ENCODE data around the gene MTFR2. TPM values are rescaled to one million over a fixed set of nuclear protein-coding genes. Genes with fewer than 3 reads are reported as not detected.

Gene MTFR2
- total RNA-seq, 1 donor from 2014 or later, result 0.91 TPM

DNA sequence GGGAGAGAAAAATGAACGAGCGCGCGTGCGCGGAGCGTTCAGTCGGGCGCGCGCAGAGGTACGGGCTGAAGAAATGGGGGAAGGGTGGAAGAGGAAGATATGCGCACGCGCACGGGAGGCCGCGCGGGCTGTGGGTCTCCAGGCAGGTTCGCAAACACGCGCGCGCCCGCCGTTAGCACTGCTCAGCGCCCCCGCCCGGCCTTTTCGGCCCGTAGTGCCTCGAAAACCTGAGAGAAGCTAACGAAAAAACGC is 39.1 kb upstream of the MTFR2 start:
- H3K4me1 Mint-ChIP-seq (ENCODE audit: unreplicated experiment), result peaks cover 49% of the 10 kb centered on the region

DNA sequence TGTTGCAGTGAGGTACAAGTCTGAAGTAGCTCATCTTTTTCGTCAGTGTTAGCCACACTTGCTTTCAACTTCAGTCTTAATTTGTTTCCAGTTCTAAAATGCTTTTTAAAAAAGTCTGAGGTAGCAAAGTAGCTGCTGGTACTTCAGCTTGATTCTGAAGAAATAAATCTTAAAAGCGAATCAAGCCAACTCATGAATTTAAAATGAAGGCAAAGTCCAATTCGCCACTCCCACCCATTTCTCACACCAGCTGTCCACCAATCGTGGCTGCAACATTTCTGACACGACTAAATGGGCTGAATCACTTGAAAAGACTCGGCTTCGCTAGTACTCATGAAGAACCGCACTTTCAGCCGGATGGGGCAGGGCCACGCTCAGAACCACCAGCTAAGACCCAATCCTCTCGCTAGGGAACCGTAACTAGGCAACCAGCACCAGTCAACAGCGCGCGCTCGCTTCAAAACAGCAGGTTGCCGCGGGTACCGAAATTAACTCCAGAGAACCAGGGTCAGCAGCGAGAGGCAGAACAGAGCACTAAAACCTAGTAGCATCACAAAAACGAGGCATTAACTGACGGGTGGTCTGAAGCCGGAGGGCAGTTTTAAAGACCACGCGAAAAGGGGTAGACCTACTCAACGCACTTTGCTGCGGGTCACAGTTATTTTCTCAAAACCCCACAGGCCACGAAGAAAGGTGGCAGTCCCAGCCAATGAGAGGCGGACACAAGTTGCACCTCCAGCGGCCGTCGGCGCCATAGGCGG is 38.6 kb upstream of the MTFR2 start:
- no peaks in the 10 kb centered on the region for H3K36me3 Mint-ChIP-seq (ENCODE audit: unreplicated experiment)
- H3K9me3 Mint-ChIP-seq (ENCODE audit: unreplicated experiment), result no peaks in the 10 kb centered on the region
- peaks cover 51% of the 10 kb centered on the region for H3K4me1 Mint-ChIP-seq (ENCODE audit: unreplicated experiment)
- TF ChIP-seq, protein P1, sequence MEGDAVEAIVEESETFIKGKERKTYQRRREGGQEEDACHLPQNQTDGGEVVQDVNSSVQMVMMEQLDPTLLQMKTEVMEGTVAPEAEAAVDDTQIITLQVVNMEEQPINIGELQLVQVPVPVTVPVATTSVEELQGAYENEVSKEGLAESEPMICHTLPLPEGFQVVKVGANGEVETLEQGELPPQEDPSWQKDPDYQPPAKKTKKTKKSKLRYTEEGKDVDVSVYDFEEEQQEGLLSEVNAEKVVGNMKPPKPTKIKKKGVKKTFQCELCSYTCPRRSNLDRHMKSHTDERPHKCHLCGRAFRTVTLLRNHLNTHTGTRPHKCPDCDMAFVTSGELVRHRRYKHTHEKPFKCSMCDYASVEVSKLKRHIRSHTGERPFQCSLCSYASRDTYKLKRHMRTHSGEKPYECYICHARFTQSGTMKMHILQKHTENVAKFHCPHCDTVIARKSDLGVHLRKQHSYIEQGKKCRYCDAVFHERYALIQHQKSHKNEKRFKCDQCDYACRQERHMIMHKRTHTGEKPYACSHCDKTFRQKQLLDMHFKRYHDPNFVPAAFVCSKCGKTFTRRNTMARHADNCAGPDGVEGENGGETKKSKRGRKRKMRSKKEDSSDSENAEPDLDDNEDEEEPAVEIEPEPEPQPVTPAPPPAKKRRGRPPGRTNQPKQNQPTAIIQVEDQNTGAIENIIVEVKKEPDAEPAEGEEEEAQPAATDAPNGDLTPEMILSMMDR (IDR thresholded peaks at IDR 0.05), result no peak
- peak; percentile 91 for DNase-seq (ENCODE audit: extremely low spot score, unreplicated experiment)
- peak overlapping the region; percentile 98 for H3K4me3 Mint-ChIP-seq (ENCODE audit: unreplicated experiment)
- no peaks in the 10 kb centered on the region for H3K27me3 Mint-ChIP-seq (ENCODE audit: unreplicated experiment)
- peak overlapping the region; percentile 99 for H3K27ac Mint-ChIP-seq (ENCODE audit: unreplicated experiment)

More for the DNA sequence above, 39.1 kb upstream of the MTFR2 start:
- peak overlapping the region; percentile 98 for H3K4me3 Mint-ChIP-seq (ENCODE audit: unreplicated experiment)
- H3K27ac Mint-ChIP-seq (ENCODE audit: unreplicated experiment), result peak overlapping the region; percentile 99
- H3K9me3 Mint-ChIP-seq (ENCODE audit: unreplicated experiment), result no peaks in the 10 kb centered on the region
- H3K36me3 Mint-ChIP-seq (ENCODE audit: unreplicated experiment), result no peaks in the 10 kb centered on the region
- TF ChIP-seq, protein P1 (IDR thresholded peaks at IDR 0.05), result no peak
- peaks cover 4% of the 10 kb centered on the region for H3K27me3 Mint-ChIP-seq (ENCODE audit: unreplicated experiment)
- peak; percentile 98 for DNase-seq (ENCODE audit: extremely low spot score, unreplicated experiment)

- Mint-ChIP-seq H3K27ac (ENCODE audit: unreplicated experiment) (peak overlapping the region; percentile 57), H3K4me1 (ENCODE audit: unreplicated experiment) (peaks cover 68% of the 10 kb centered on the region), H3K27me3 (ENCODE audit: unreplicated experiment) (no peaks in the 10 kb centered on the region), H3K9me3 (ENCODE audit: unreplicated experiment) (no peaks in the 10 kb centered on the region), H3K4me3 (ENCODE audit: unreplicated experiment) (no peak overlapping the region), H3K36me3 (ENCODE audit: unreplicated experiment) (peaks cover 11% of the 10 kb centered on the region)
- DNase-seq (ENCODE audit: extremely low spot score, unreplicated experiment), result no peak
- TF ChIP-seq, protein P1 (IDR thresholded peaks at IDR 0.05), result no peak
Observed at GRCh38 chr6:136284909-136285308, 34.8 kb upstream of the MTFR2 start.

DNA sequence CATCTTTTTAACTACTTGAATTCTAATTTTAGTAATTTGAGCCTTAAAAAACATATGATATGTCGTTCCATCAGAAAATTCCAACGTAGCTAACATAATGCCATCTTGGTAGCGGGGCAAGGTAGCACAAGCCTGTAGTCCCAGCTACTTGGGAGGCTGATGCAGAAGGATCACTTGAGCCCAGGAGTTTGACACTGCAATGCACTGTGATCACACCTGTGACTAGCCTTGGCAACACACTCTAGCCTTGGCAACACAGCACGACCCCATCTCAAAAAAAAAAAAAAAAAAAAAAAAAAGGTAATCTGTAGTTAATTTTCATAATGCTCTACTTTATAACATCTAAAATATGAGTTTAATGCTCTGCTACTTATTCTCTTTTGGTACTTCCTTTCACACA is 32.8 kb upstream of the MTFR2 start:
- TF ChIP-seq, protein P1 (IDR thresholded peaks at IDR 0.05), result no peak
- Mint-ChIP-seq H3K27ac (ENCODE audit: unreplicated experiment) (no peak overlapping the region), H3K36me3 (ENCODE audit: unreplicated experiment) (peaks cover 17% of the 10 kb centered on the region), H3K9me3 (ENCODE audit: unreplicated experiment) (no peaks in the 10 kb centered on the region), H3K27me3 (ENCODE audit: unreplicated experiment) (no peaks in the 10 kb centered on the region), H3K4me1 (ENCODE audit: unreplicated experiment) (peaks cover 61% of the 10 kb centered on the region), H3K4me3 (ENCODE audit: unreplicated experiment) (no peak overlapping the region)
- DNase-seq (ENCODE audit: extremely low spot score, unreplicated experiment), result no peak

DNA sequence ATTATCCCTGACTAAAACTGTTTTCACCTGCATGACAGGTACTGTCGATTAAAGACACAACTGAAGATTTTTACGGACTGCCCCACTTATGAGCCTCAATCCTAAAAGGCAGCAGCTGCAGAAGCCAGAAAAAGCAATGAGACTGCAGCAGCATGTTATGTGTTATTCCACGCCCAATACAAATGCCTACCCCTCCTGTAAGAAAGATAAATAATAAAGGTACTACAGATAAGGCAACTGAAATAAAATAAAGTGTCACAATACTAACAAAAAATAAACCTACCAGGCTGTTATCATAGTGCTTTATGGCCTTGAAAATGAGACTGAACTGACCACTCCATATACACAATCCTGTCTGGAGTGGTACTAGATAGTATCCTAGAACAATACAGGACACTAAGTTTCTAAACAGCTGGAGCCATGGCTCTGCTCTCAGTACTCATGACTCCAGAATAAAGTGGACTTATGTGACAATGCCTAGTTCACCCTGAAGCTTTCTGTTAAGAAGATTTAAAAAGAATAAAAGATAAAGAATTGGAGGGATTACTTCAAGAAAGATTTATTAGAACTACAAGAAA is 30.0 kb upstream of the MTFR2 start:
- Mint-ChIP-seq H3K36me3 (ENCODE audit: unreplicated experiment) (peaks cover 29% of the 10 kb centered on the region), H3K27me3 (ENCODE audit: unreplicated experiment) (no peaks in the 10 kb centered on the region), H3K27ac (ENCODE audit: unreplicated experiment) (no peak overlapping the region), H3K4me3 (ENCODE audit: unreplicated experiment) (no peak overlapping the region), H3K4me1 (ENCODE audit: unreplicated experiment) (peaks cover 42% of the 10 kb centered on the region), H3K9me3 (ENCODE audit: unreplicated experiment) (no peaks in the 10 kb centered on the region)
- DNase-seq (ENCODE audit: extremely low spot score, unreplicated experiment), result no peak
- TF ChIP-seq, protein P1 (IDR thresholded peaks at IDR 0.05), result no peak
